HepG2 (cell line): ENCODE data around the gene ITM2B. TPM values are rescaled to one million over a fixed set of nuclear protein-coding genes. Genes with fewer than 3 reads are reported as not detected.

Experiments used
- ATAC-seq: fragments of 200-7000 bp; cut with Tn5 transposase; 3 replicates; pipeline ENCODE4 v1.9.1; 2020; ENCODE audit warnings: mild to moderate bottlenecking, moderate library complexity
- BruUV-seq: library from RNA; stranded (reverse); fragments of 400-500 nt; replicated peaks from 2 replicates; lab custom pipeline; 2021; lab: Mats Ljungman, UMichigan
- CTCF ChIA-PET: fragments of 300-600 bp; formaldehyde crosslinking; extraction: SDS; loops from one replicate; lab custom pipeline; 2021; ENCODE audit warnings: low total read pairs, inconsistent platforms, low intra/inter-chr PET ratio; lab: Yijun Ruan, JAX
- POLR2A ChIA-PET: fragments of 350-600 bp; sonication (Branson Sonifier 250); formaldehyde crosslinking; loops from one replicate; lab custom pipeline; 2020; ENCODE audit warnings: antibody characterized with exemption, inconsistent platforms; lab: Yijun Ruan, JAX
- DNase-seq: peaks from one replicate; pipeline ENCODE4 v3.0.0-alpha.2; 2015; ENCODE audit warnings: low spot score
- FAIRE-seq: peaks from 3 replicates; lab custom pipeline; 2011; peaks lifted over from hg19 to GRCh38; lab: Jason Lieb, UNC
- H2AFZ ChIP-seq: one replicate; pipeline ENCODE4 v1.6.1; 2011; ENCODE audit warnings: low read length, inconsistent platforms
- H3K27ac ChIP-seq: fragments of 300-600 bp; 3 replicates; pipeline ENCODE4 v1.8.0; 2011; ENCODE audit warnings: mixed run types, mild to moderate bottlenecking, mixed read lengths, low read length, inconsistent platforms; ENCODE audit not compliant: insufficient read depth; ENCODE audit errors: extremely low read length
- H3K27me3 ChIP-seq, 2 experiments: fragments of 200-600 bp in 1 of 2; 2 replicates in 1 of 2; 3 replicates in 1 of 2; pipeline versions ENCODE4 v1.6.0 to v1.8.0; 2011; ENCODE audit warnings: low read length in 2 of 2, mild to moderate bottlenecking in 2 of 2, moderate library complexity in 2 of 2, inconsistent platforms in 1 of 2; ENCODE audit not compliant: insufficient read depth in 2 of 2, control insufficient read depth in 1 of 2
- H3K36me3 ChIP-seq, 2 experiments: fragments of 200-600 bp in 1 of 2; replicated peaks in 1 of 2; 2 replicates in 1 of 2; 3 replicates in 1 of 2; pipeline versions ENCODE4 v1.5.1 to v1.8.0; 2011; ENCODE audit warnings: low read length in 2 of 2, inconsistent platforms in 1 of 2; ENCODE audit not compliant: insufficient read depth in 2 of 2, control insufficient read depth in 1 of 2
- H3K4me1 ChIP-seq: 2 replicates; pipeline ENCODE4 v1.5.1; 2012; ENCODE audit warnings: low read length, inconsistent platforms; ENCODE audit not compliant: insufficient read depth
- H3K4me2 ChIP-seq: 2 replicates; pipeline ENCODE4 v1.6.0; 2011; ENCODE audit warnings: low read depth, low read length, inconsistent platforms
- H3K4me3 ChIP-seq, 3 experiments: fragments of 200-600 bp in 1 of 3; sonication (generic), shearing (Covaris generic) in 1 of 3; replicated peaks in 1 of 3; 2 replicates each; pipeline ENCODE4 v1.5.1; 2011 to 2016; ENCODE audit warnings: low read length in 3 of 3, inconsistent platforms in 2 of 3, low read depth in 2 of 3, mild to moderate bottlenecking in 2 of 3, control low read depth in 1 of 3, mixed read lengths in 1 of 3; ENCODE audit not compliant: insufficient read depth in 1 of 3
- H3K79me2 ChIP-seq: one replicate; pipeline ENCODE4 v1.6.1; 2011; ENCODE audit warnings: low read length, inconsistent platforms; ENCODE audit not compliant: insufficient read depth
- H3K9ac ChIP-seq: 2 replicates; pipeline ENCODE4 v1.6.0; 2011; ENCODE audit warnings: mild to moderate bottlenecking, low read depth, low read length, inconsistent platforms; ENCODE audit not compliant: insufficient read depth
- H3K9me3 ChIP-seq: 2 replicates; pipeline ENCODE4 v1.5.1; 2012; ENCODE audit warnings: mild to moderate bottlenecking, low read length
- H4K20me1 ChIP-seq: 2 replicates; pipeline ENCODE4 v1.6.0; 2011; ENCODE audit warnings: inconsistent platforms, mild to moderate bottlenecking, low read length, moderate library complexity; ENCODE audit not compliant: insufficient read depth
- AGO2 ChIP-seq: fragments of 200-400 bp; formaldehyde crosslinking; optimal IDR thresholded peaks from 2 replicates; pipeline ENCODE3; 2017; ENCODE audit warnings: mild to moderate bottlenecking, low read depth, low read length, moderate library complexity
- ARNT2 ChIP-seq: sonication (generic); formaldehyde crosslinking; IDR thresholded peaks from 2 replicates; pipeline ENCODE4 v1.8.0; 2022; ENCODE audit warnings: mild to moderate bottlenecking, low read depth, missing genetic modification reagents, moderate library complexity
- BATF2 ChIP-seq: sonication (generic); formaldehyde crosslinking; IDR thresholded peaks from 2 replicates; pipeline ENCODE4 v1.8.0; 2022; ENCODE audit warnings: mild to moderate bottlenecking, missing genetic modification reagents, moderate library complexity
- BRD4 ChIP-seq: sonication (generic); formaldehyde crosslinking; IDR thresholded peaks from 2 replicates; pipeline ENCODE4 v1.4.0; 2020; ENCODE audit warnings: missing genetic modification reagents
- CREBL2 ChIP-seq: sonication (generic); formaldehyde crosslinking; IDR thresholded peaks from 2 replicates; pipeline ENCODE4 v1.8.1; 2023; ENCODE audit warnings: missing genetic modification reagents, mild to moderate bottlenecking, borderline replicate concordance
- KLF13 ChIP-seq: sonication (generic); formaldehyde crosslinking; IDR thresholded peaks from 2 replicates; pipeline ENCODE4 v1.4.0; 2020; ENCODE audit warnings: mild to moderate bottlenecking, missing genetic modification reagents
- NCOA5 ChIP-seq: sonication (generic); formaldehyde crosslinking; IDR thresholded peaks from 2 replicates; pipeline ENCODE4 v1.4.0; 2020; ENCODE audit warnings: missing genetic modification reagents
- NFE2L2 ChIP-seq: fragments of 150-350 bp; IDR thresholded peaks from 2 replicates; pipeline ENCODE4 v1.6.1; 2014; ENCODE audit warnings: low read length
- REXO4 ChIP-seq: sonication (generic); formaldehyde crosslinking; IDR thresholded peaks from 2 replicates; pipeline ENCODE4 v1.8.0; 2022; ENCODE audit warnings: missing genetic modification reagents, mild to moderate bottlenecking, borderline replicate concordance
- TBL1XR1 ChIP-seq: fragments of 150-350 bp; IDR thresholded peaks from 2 replicates; pipeline ENCODE4 v1.6.1; 2014; ENCODE audit warnings: borderline replicate concordance, low read length; ENCODE audit not compliant: partially characterized antibody
- YEATS4 ChIP-seq: sonication (generic); formaldehyde crosslinking; IDR thresholded peaks from 2 replicates; pipeline ENCODE4 v1.4.0; 2020; ENCODE audit warnings: missing genetic modification reagents, borderline replicate concordance
- ZNF24 ChIP-seq: fragments of 450-650 bp; IDR thresholded peaks from 2 replicates; pipeline ENCODE4 v1.6.1; 2017; ENCODE audit warnings: antibody characterized with exemption, mild to moderate bottlenecking
- ZNF703 ChIP-seq: sonication (generic); formaldehyde crosslinking; IDR thresholded peaks from 2 replicates; pipeline ENCODE4 v1.5.1; 2020; ENCODE audit warnings: missing genetic modification reagents, mild to moderate bottlenecking, moderate library complexity, borderline replicate concordance
- ZNF720 ChIP-seq: sonication (generic); formaldehyde crosslinking; IDR thresholded peaks from 2 replicates; pipeline ENCODE4 v1.4.0; 2020; ENCODE audit warnings: missing genetic modification reagents
- WGBS: methylation state at CpG from one replicate; pipeline ENCODE4 v1.1.6; 2017; ENCODE audit warnings: low lambda C conversion rate; 5-methylcytosine and 5-hydroxymethylcytosine counted together
- in situ Hi-C: cut with HindIII; loops from 2 replicates; pipeline ENCODE4 v1.10.0; 2017; ENCODE audit warnings: low pct_unique_long_range_greater_than_20kb; ENCODE audit not compliant: extremely low pct_ligation_motif_present
- intact Hi-C: fragments of 100-400 bp; cut with micrococcal nuclease; formaldehyde crosslinking; loops from one replicate; pipeline ENCODE4 v1.10.0; 2022; ENCODE audit not compliant: unreplicated experiment
- polyA plus RNA-seq, 8 experiments: library from polyadenylated mRNA; depleted of rRNA in 3 of 8; stranded (reverse) in 7 of 8; unstranded in 1 of 8; fragments of >200 nt; fragmentation: Illumina TruSeq in 4 of 8; extraction: Trizol in 4 of 8; gene quantifications; 2 replicates each; pipeline versions ENCODE4 v1.2.1 to v1.2.3, GENCODE V29; 2011 to 2016; ENCODE audit warnings: low read depth in 4 of 8, missing spikeins in 1 of 8, mixed read lengths in 1 of 8; ENCODE audit not compliant: insufficient read depth in 1 of 8
- total RNA-seq, 5 experiments: library from RNA; depleted of rRNA; stranded (reverse); fragments of >200 nt; fragmentation: Illumina TruSeq; extraction: Trizol; gene quantifications; 2 replicates each; pipeline ENCODE4 v1.2.3, GENCODE V29; 2016; ENCODE audit warnings: low read depth in 1 of 5
- TF ChIP-seq, protein P1 (sequence below): sonication (generic); formaldehyde crosslinking; IDR thresholded peaks from 2 replicates; pipeline ENCODE4 v1.4.0; 2020; ENCODE audit warnings: missing genetic modification reagents

ITM2B gene
- total and polyA plus RNA-seq, 2 of the 13 experiments (the other 11 are each of a cell fraction or from before 2014, with no cell fraction given), result 158 to 373 TPM

GRCh38 chr13:48189171-48189570, 43.8 kb upstream of the ITM2B start:
- FAIRE-seq (no peak), ATAC-seq (no peak), DNase-seq (no peak)
- Histone ChIP-seq H3K27ac (no peak overlapping the region), H3K4me2 (no peak overlapping the region), H3K4me1 (peaks cover 25% of the 10 kb centered on the region), H3K9me3 (no peaks in the 10 kb centered on the region), H2AFZ (no peak overlapping the region), H3K4me3 (no peak overlapping the region), H3K79me2 (no peaks in the 10 kb centered on the region), H4K20me1 (no peaks in the 10 kb centered on the region), H3K27me3 (no peaks in the 10 kb centered on the region), H3K9ac (no peak overlapping the region), H3K36me3 (no peaks in the 10 kb centered on the region)
- no peak for TF ChIP-seq YEATS4 (CRISPR knock-in tag)
- no peak for TF ChIP-seq TBL1XR1
- TF ChIP-seq REXO4 (CRISPR knock-in tag), result no peak
- TF ChIP-seq ZNF720 (CRISPR knock-in tag), result no peak
- no peak for TF ChIP-seq NCOA5 (CRISPR knock-in tag)
- TF ChIP-seq, protein P1, sequence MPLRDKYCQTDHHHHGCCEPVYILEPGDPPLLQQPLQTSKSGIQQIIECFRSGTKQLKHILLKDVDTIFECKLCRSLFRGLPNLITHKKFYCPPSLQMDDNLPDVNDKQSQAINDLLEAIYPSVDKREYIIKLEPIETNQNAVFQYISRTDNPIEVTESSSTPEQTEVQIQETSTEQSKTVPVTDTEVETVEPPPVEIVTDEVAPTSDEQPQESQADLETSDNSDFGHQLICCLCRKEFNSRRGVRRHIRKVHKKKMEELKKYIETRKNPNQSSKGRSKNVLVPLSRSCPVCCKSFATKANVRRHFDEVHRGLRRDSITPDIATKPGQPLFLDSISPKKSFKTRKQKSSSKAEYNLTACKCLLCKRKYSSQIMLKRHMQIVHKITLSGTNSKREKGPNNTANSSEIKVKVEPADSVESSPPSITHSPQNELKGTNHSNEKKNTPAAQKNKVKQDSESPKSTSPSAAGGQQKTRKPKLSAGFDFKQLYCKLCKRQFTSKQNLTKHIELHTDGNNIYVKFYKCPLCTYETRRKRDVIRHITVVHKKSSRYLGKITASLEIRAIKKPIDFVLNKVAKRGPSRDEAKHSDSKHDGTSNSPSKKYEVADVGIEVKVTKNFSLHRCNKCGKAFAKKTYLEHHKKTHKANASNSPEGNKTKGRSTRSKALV (CRISPR knock-in tag), result no peak
- no peak for TF ChIP-seq ZNF24
- no peak for TF ChIP-seq AGO2
- TF ChIP-seq BRD4 (CRISPR knock-in tag), result no peak
- TF ChIP-seq KLF13 (CRISPR knock-in tag), result no peak
- no peak for TF ChIP-seq CREBL2 (CRISPR knock-in tag)
- TF ChIP-seq BATF2, result no peak
- TF ChIP-seq NFE2L2, result no peak
- no peak for TF ChIP-seq ARNT2 (CRISPR knock-in tag)
- TF ChIP-seq ZNF703 (CRISPR knock-in tag), result no peak
- intact Hi-C loops (no loop called here), in situ Hi-C loops (no loop called here)
- ChIA-PET CTCF (no interaction called here), POLR2A (interaction anchor here (0.9 kb wide), 1 partner anchor 44 kb away, joined by 3 read pairs; the partner anchor contains the start of gene ITM2B)
- WGBS, result 3% methylated on average over 1 of the region's 1 CpG
- BruUV-seq, result no TSS peak
